ENCODE data around the gene MTMR12.
"Not testable (repeated sequence)": the region's sequence is repeated elsewhere in the genome, so short reads cannot be mapped to it uniquely, and the experiment has no call there.

The MTMR12 gene

GRCh38 chr5:32285510-32286138 lies 27.1 kb downstream of the MTMR12 start:
- TF ChIP-seq ZNF274 (IDR thresholded peaks at IDR 0.05; ENCODE audit: low read depth, low read length) = no peak
- no peak for TF ChIP-seq SUZ12 (IDR thresholded peaks at IDR 0.05; ENCODE audit: extremely low read depth, insufficient read depth, insufficient read length)
- no peak for TF ChIP-seq YY1 (IDR thresholded peaks at IDR 0.05; ENCODE audit: insufficient read depth, insufficient read length)
- H3K36me3 ChIP-seq (ENCODE audit: insufficient read depth, insufficient read length, low read length) = peaks cover 1% of the 10 kb centered on the region
- peaks cover 3% of the 10 kb centered on the region for H3K4me1 ChIP-seq (ENCODE audit: insufficient read depth, insufficient read length)
- H3K9me3 ChIP-seq (ENCODE audit: insufficient read depth, low read length) = 0 out of 2 replicates have a peak, but pooled peaks cover 9% of the 10 kb centered on the region
- no peak for DNase-seq (ENCODE audit: low read depth, low spot score)
- no peak overlapping the region for H3K9ac ChIP-seq (ENCODE audit: insufficient read length, low read depth)
- H3K27me3 ChIP-seq (ENCODE audit: insufficient read depth, insufficient read length) = no peaks in the 10 kb centered on the region
- H3K4me3 ChIP-seq (ENCODE audit: insufficient read length, low read depth) = no peak overlapping the region

GRCh38 chr5:32283539-32284377 lies 29.0 kb downstream of the MTMR12 start:
- Histone ChIP-seq H3K9me3 (ENCODE audit: insufficient read depth, low read length) (0 out of 2 replicates have a peak, but pooled peaks cover 2% of the 10 kb centered on the region), H3K4me3 (ENCODE audit: insufficient read length, low read depth) (no peak overlapping the region), H3K36me3 (ENCODE audit: insufficient read depth, insufficient read length, low read length) (peaks cover 6% of the 10 kb centered on the region), H3K9ac (ENCODE audit: insufficient read length, low read depth) (no peak overlapping the region), H3K27me3 (ENCODE audit: insufficient read depth, insufficient read length) (no peaks in the 10 kb centered on the region), H3K4me1 (ENCODE audit: insufficient read depth, insufficient read length) (peaks cover 3% of the 10 kb centered on the region)
- DNase-seq (ENCODE audit: low read depth, low spot score) = no peak
- TF ChIP-seq ZNF274 (IDR thresholded peaks at IDR 0.05; ENCODE audit: low read depth, low read length) (no peak), YY1 (IDR thresholded peaks at IDR 0.05; ENCODE audit: insufficient read depth, insufficient read length) (no peak), SUZ12 (IDR thresholded peaks at IDR 0.05; ENCODE audit: extremely low read depth, insufficient read depth, insufficient read length) (no peak)

GRCh38 chr5:32283061-32283460 lies 29.7 kb downstream of the MTMR12 start:
- H3K4me1 ChIP-seq (ENCODE audit: insufficient read depth, insufficient read length) = peaks cover 3% of the 10 kb centered on the region
- no peak overlapping the region for H3K9ac ChIP-seq (ENCODE audit: insufficient read length, low read depth)

GRCh38 chr5:32282633-32283032 lies 30.1 kb downstream of the MTMR12 start:
- no peaks in the 10 kb centered on the region for H3K9me3 ChIP-seq (ENCODE audit: insufficient read depth, low read length)
- peaks cover 3% of the 10 kb centered on the region for H3K4me1 ChIP-seq (ENCODE audit: insufficient read depth, insufficient read length)
- no peak overlapping the region for H3K9ac ChIP-seq (ENCODE audit: insufficient read length, low read depth)
- DNase-seq (ENCODE audit: low read depth, low spot score) = no peak
- H3K36me3 ChIP-seq (ENCODE audit: insufficient read depth, insufficient read length, low read length) = peaks cover 6% of the 10 kb centered on the region
- TF ChIP-seq SUZ12 (IDR thresholded peaks at IDR 0.05; ENCODE audit: extremely low read depth, insufficient read depth, insufficient read length) (no peak), YY1 (IDR thresholded peaks at IDR 0.05; ENCODE audit: insufficient read depth, insufficient read length) (no peak), ZNF274 (IDR thresholded peaks at IDR 0.05; ENCODE audit: low read depth, low read length) (no peak)
- no peak overlapping the region for H3K4me3 ChIP-seq (ENCODE audit: insufficient read length, low read depth)
- H3K27me3 ChIP-seq (ENCODE audit: insufficient read depth, insufficient read length) = no peaks in the 10 kb centered on the region

More at GRCh38 chr5:32283061-32283460, 29.7 kb downstream of the MTMR12 start:
- no peak for DNase-seq (ENCODE audit: low read depth, low spot score)
- H3K36me3 ChIP-seq (ENCODE audit: insufficient read depth, insufficient read length, low read length) = peaks cover 6% of the 10 kb centered on the region
- no peaks in the 10 kb centered on the region for H3K9me3 ChIP-seq (ENCODE audit: insufficient read depth, low read length)
- no peaks in the 10 kb centered on the region for H3K27me3 ChIP-seq (ENCODE audit: insufficient read depth, insufficient read length)
- TF ChIP-seq YY1 (IDR thresholded peaks at IDR 0.05; ENCODE audit: insufficient read depth, insufficient read length) (no peak), ZNF274 (IDR thresholded peaks at IDR 0.05; ENCODE audit: low read depth, low read length) (no peak), SUZ12 (IDR thresholded peaks at IDR 0.05; ENCODE audit: extremely low read depth, insufficient read depth, insufficient read length) (no peak)
- no peak overlapping the region for H3K4me3 ChIP-seq (ENCODE audit: insufficient read length, low read depth)

- H3K9ac ChIP-seq (ENCODE audit: insufficient read length, low read depth); H3K36me3 ChIP-seq (ENCODE audit: insufficient read depth, insufficient read length, low read length); H3K27me3 ChIP-seq (ENCODE audit: insufficient read depth, insufficient read length); H3K9me3 ChIP-seq (ENCODE audit: insufficient read depth, low read length); H3K4me3 ChIP-seq (ENCODE audit: insufficient read length, low read depth); DNase-seq (ENCODE audit: low read depth, low spot score); H3K4me1 ChIP-seq (ENCODE audit: insufficient read depth, insufficient read length): not testable (repeated sequence)
These were observed 31.2 kb downstream of the MTMR12 start for GRCh38 chr5:32281378-32282133.

GRCh38 chr5:32280656-32281081 lies 32.1 kb downstream of the MTMR12 start:
- Histone ChIP-seq H3K9me3 (ENCODE audit: insufficient read depth, low read length) (no peaks in the 10 kb centered on the region), H3K36me3 (ENCODE audit: insufficient read depth, insufficient read length, low read length) (peaks cover 6% of the 10 kb centered on the region), H3K27me3 (ENCODE audit: insufficient read depth, insufficient read length) (no peaks in the 10 kb centered on the region), H3K4me1 (ENCODE audit: insufficient read depth, insufficient read length) (peaks cover under 1% of the 10 kb centered on the region), H3K4me3 (ENCODE audit: insufficient read length, low read depth) (no peak overlapping the region), H3K9ac (ENCODE audit: insufficient read length, low read depth) (no peak overlapping the region)
- DNase-seq (ENCODE audit: low read depth, low spot score) = no peak
- TF ChIP-seq YY1 (IDR thresholded peaks at IDR 0.05; ENCODE audit: insufficient read depth, insufficient read length) (no peak), SUZ12 (IDR thresholded peaks at IDR 0.05; ENCODE audit: extremely low read depth, insufficient read depth, insufficient read length) (no peak), ZNF274 (IDR thresholded peaks at IDR 0.05; ENCODE audit: low read depth, low read length) (no peak)

- TF ChIP-seq SUZ12 (IDR thresholded peaks at IDR 0.05; ENCODE audit: extremely low read depth, insufficient read depth, insufficient read length) (no peak), YY1 (IDR thresholded peaks at IDR 0.05; ENCODE audit: insufficient read depth, insufficient read length) (no peak), ZNF274 (IDR thresholded peaks at IDR 0.05; ENCODE audit: low read depth, low read length) (no peak)
- Histone ChIP-seq H3K4me1 (ENCODE audit: insufficient read depth, insufficient read length) (no peaks in the 10 kb centered on the region), H3K9me3 (ENCODE audit: insufficient read depth, low read length) (no peaks in the 10 kb centered on the region), H3K9ac (ENCODE audit: insufficient read length, low read depth) (no peak overlapping the region), H3K36me3 (ENCODE audit: insufficient read depth, insufficient read length, low read length) (peaks cover 6% of the 10 kb centered on the region), H3K4me3 (ENCODE audit: insufficient read length, low read depth) (no peak overlapping the region), H3K27me3 (ENCODE audit: insufficient read depth, insufficient read length) (no peaks in the 10 kb centered on the region)
- DNase-seq (ENCODE audit: low read depth, low spot score) = no peak
These were observed 33.0 kb downstream of the MTMR12 start for GRCh38 chr5:32279786-32280185.
